Chondrocyte (in vitro differentiated cells): Measurements from ENCODE around the gene RBBP8. TPM values are rescaled to one million over a fixed set of nuclear protein-coding genes. Genes with fewer than 3 reads are reported as not detected.

Experiments used
- DNase-seq: peaks from one replicate; pipeline ENCODE4 v3.0.0; 2021; ENCODE audit warnings: mixed read lengths, low spot score
- H3K27ac Mint-ChIP-seq: one replicate; pipeline ENCODE4 v1.8.0; 2021; ENCODE audit warnings: mild to moderate bottlenecking, moderate library complexity, mixed read lengths; ENCODE audit not compliant: unreplicated experiment
- H3K27me3 Mint-ChIP-seq: 2 replicates; pipeline ENCODE4 v1.8.0; 2021; ENCODE audit warnings: low read depth, mixed read lengths
- H3K36me3 Mint-ChIP-seq: 2 replicates; pipeline ENCODE4 v1.8.0; 2021; ENCODE audit warnings: low read depth, mixed read lengths
- H3K4me1 Mint-ChIP-seq: 2 replicates; pipeline ENCODE4 v1.8.0; 2021; ENCODE audit warnings: low read depth, mild to moderate bottlenecking, mixed read lengths
- H3K4me3 Mint-ChIP-seq: one replicate; pipeline ENCODE4 v1.8.0; 2021; ENCODE audit warnings: mild to moderate bottlenecking, moderate library complexity, mixed read lengths; ENCODE audit not compliant: unreplicated experiment
- H3K9me3 Mint-ChIP-seq: 2 replicates; pipeline ENCODE4 v1.8.0; 2021; ENCODE audit warnings: low read depth, mixed read lengths
- total RNA-seq: library from RNA; stranded (reverse); gene quantifications from 3 replicates; pipeline ENCODE4 v1.2.1, GENCODE V29; 2021
- TF ChIP-seq, protein P1 (sequence below): fragments of 200-600 bp; sonication (generic); IDR thresholded peaks from 2 replicates; pipeline ENCODE4 v1.5.0; 2021; ENCODE audit warnings: antibody characterized with exemption, mild to moderate bottlenecking, moderate library complexity

RBBP8 gene
- total RNA-seq, 1 donor from 2014 or later, result 24.7 TPM

GRCh38 chr18:22915337-22915736, 17.8 kb upstream of the RBBP8 start:
- DNase-seq, result no peak
- TF ChIP-seq, protein P1, sequence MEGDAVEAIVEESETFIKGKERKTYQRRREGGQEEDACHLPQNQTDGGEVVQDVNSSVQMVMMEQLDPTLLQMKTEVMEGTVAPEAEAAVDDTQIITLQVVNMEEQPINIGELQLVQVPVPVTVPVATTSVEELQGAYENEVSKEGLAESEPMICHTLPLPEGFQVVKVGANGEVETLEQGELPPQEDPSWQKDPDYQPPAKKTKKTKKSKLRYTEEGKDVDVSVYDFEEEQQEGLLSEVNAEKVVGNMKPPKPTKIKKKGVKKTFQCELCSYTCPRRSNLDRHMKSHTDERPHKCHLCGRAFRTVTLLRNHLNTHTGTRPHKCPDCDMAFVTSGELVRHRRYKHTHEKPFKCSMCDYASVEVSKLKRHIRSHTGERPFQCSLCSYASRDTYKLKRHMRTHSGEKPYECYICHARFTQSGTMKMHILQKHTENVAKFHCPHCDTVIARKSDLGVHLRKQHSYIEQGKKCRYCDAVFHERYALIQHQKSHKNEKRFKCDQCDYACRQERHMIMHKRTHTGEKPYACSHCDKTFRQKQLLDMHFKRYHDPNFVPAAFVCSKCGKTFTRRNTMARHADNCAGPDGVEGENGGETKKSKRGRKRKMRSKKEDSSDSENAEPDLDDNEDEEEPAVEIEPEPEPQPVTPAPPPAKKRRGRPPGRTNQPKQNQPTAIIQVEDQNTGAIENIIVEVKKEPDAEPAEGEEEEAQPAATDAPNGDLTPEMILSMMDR, result no peak
- H3K4me3 Mint-ChIP-seq, result no peak overlapping the region
- no peaks in the 10 kb centered on the region for H3K27me3 Mint-ChIP-seq
- peaks cover 2% of the 10 kb centered on the region for H3K36me3 Mint-ChIP-seq
- no peak overlapping the region for H3K27ac Mint-ChIP-seq
- peaks cover 14% of the 10 kb centered on the region for H3K4me1 Mint-ChIP-seq
- H3K9me3 Mint-ChIP-seq, result no peaks in the 10 kb centered on the region

DNA sequence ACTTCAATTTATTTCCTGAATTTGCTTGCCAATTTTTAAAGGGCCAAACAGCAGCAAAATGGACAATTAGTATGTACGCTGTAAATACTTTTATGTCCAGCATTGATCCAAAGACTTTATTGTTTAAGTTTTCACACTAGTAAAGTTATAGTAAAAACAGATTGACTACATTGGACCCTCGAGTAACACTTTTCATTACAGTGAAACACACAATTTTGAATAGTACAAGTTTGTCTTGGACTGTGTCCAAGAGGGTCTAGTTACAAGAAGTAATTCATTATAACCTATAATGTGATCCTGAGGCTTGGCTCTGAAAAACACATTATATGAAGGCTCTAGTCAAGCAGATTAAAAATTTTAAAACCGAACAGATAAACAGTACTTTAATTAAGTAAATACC, 11.4 kb upstream of the RBBP8 start:
- TF ChIP-seq, protein P1, result no peak
- no peaks in the 10 kb centered on the region for H3K9me3 Mint-ChIP-seq
- no peaks in the 10 kb centered on the region for H3K36me3 Mint-ChIP-seq

GRCh38 chr18:22924589-22924988, 8.5 kb upstream of the RBBP8 start:
- TF ChIP-seq, protein P1, result no peak
- H3K4me1 Mint-ChIP-seq, result no peaks in the 10 kb centered on the region
- DNase-seq, result no peak
- H3K36me3 Mint-ChIP-seq, result no peaks in the 10 kb centered on the region
- H3K27ac Mint-ChIP-seq, result no peak overlapping the region
- no peaks in the 10 kb centered on the region for H3K9me3 Mint-ChIP-seq
- H3K4me3 Mint-ChIP-seq, result no peak overlapping the region
- H3K27me3 Mint-ChIP-seq, result no peaks in the 10 kb centered on the region

More for the DNA sequence above, 11.4 kb upstream of the RBBP8 start:
- Mint-ChIP-seq H3K4me1 (no peaks in the 10 kb centered on the region), H3K27me3 (no peaks in the 10 kb centered on the region), H3K27ac (no peak overlapping the region), H3K4me3 (no peak overlapping the region)
- DNase-seq, result no peak

DNA sequence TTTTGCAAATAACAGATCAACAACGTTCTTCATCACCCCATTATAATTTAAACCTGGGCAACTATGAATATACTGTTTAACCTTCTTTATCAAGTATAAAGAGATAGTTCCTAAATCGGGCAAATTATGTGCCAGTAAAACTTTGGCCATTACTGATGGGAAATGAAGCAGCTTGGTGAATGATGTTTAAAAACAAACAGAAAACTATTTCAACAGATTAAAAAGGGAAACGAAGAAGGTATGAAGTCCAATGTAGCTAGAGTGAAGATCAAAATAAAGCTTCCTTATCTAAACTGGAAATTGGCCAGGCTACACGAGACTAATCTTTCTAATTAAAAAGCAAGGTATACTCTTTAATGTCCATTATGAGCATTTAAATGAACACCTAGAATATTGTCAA, 6.7 kb upstream of the RBBP8 start:
- no peak overlapping the region for H3K4me3 Mint-ChIP-seq
- DNase-seq, result no peak
- no peaks in the 10 kb centered on the region for H3K27me3 Mint-ChIP-seq
- no peaks in the 10 kb centered on the region for H3K9me3 Mint-ChIP-seq
- H3K27ac Mint-ChIP-seq, result no peak overlapping the region
- TF ChIP-seq, protein P1, result no peak
- H3K36me3 Mint-ChIP-seq, result no peaks in the 10 kb centered on the region
- no peaks in the 10 kb centered on the region for H3K4me1 Mint-ChIP-seq

DNA sequence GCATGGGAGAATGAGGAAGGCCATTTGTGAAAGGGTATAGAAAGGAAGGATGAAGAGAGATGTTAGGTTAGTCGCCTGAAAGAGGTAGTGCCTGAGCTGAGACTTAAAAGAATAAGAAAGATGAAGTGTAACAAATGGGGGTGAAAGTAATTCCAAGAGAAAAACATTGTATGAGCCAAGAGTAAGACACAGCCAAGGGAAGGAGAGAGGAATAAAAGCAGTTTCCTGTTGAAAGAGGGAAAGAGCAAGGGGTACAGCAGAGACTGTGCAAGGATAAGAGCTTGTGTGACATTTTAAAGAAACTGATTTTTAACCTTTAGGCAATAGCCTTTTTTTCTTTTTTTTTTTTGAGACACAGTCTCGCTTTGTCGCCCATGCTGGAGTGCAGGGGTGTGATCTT, 4.8 kb upstream of the RBBP8 start:
- peaks cover 4% of the 10 kb centered on the region for H3K4me1 Mint-ChIP-seq
- H3K9me3 Mint-ChIP-seq, result no peaks in the 10 kb centered on the region
- no peaks in the 10 kb centered on the region for H3K27me3 Mint-ChIP-seq
- TF ChIP-seq, protein P1, result no peak
- no peak for DNase-seq
- H3K4me3 Mint-ChIP-seq, result no peak overlapping the region
- H3K27ac Mint-ChIP-seq, result peak overlapping the region; percentile 11
- no peaks in the 10 kb centered on the region for H3K36me3 Mint-ChIP-seq
